Fibroblast of lung (primary cell): ENCODE results near the gene IL10RB. TPM values are rescaled to one million over a fixed set of nuclear protein-coding genes. Genes with fewer than 3 reads are reported as not detected.

Experiments
- DNase-seq, 2 donors: peaks; one replicate each; pipeline versions ENCODE4 v3.0.0 to v3.0.0-alpha.2; 2010; ENCODE audit warnings: low read depth in 2 of 2
- H2AFZ ChIP-seq: 2 replicates; pipeline ENCODE4 v1.5.1; 2012; ENCODE audit warnings: low read length, control low read depth, inconsistent platforms
- H3K27ac ChIP-seq: 2 replicates; pipeline ENCODE4 v1.5.1; 2011; ENCODE audit warnings: low read length, control low read depth; ENCODE audit not compliant: insufficient read depth
- H3K27me3 ChIP-seq: 2 replicates; pipeline ENCODE4 v1.5.1; 2011; ENCODE audit warnings: mild to moderate bottlenecking, low read length; ENCODE audit not compliant: control insufficient read depth, insufficient read depth
- H3K36me3 ChIP-seq: 2 replicates; pipeline ENCODE4 v1.5.1; 2011; ENCODE audit warnings: low read length; ENCODE audit not compliant: control insufficient read depth, insufficient read depth
- H3K4me1 ChIP-seq: 2 replicates; pipeline ENCODE4 v1.5.1; 2011; ENCODE audit warnings: low read length; ENCODE audit not compliant: control insufficient read depth, insufficient read depth; ENCODE audit errors: extremely low read depth
- H3K4me2 ChIP-seq: 2 replicates; pipeline ENCODE4 v1.5.1; 2011; ENCODE audit warnings: low read length, control low read depth; ENCODE audit not compliant: insufficient read depth; ENCODE audit errors: extremely low read depth
- H3K4me3 ChIP-seq, 4 experiments: fragments of 200-600 bp in 1 of 4; sonication (generic) in 1 of 4; replicated peaks in 1 of 4; 2 replicates each; pipeline ENCODE4 v1.5.1; 2011 to 2016; ENCODE audit warnings: low read length in 4 of 4, low read depth in 3 of 4, mild to moderate bottlenecking in 3 of 4, control low read depth in 2 of 4, inconsistent platforms in 1 of 4, mixed read lengths in 1 of 4; ENCODE audit not compliant: insufficient read depth in 1 of 4; ENCODE audit errors: control extremely low read depth in 1 of 4
- H3K79me2 ChIP-seq: 2 replicates; pipeline ENCODE4 v1.5.1; 2012; ENCODE audit warnings: mild to moderate bottlenecking, low read length, inconsistent platforms; ENCODE audit not compliant: control insufficient read depth, insufficient read depth
- H3K9ac ChIP-seq: 2 replicates; pipeline ENCODE4 v1.5.1; 2011; ENCODE audit warnings: mild to moderate bottlenecking, low read length, control low read depth; ENCODE audit not compliant: insufficient read depth
- H3K9me3 ChIP-seq: 2 replicates; pipeline ENCODE4 v1.5.1; 2012; ENCODE audit warnings: low read depth, low read length; ENCODE audit not compliant: control insufficient read depth, insufficient read depth
- H4K20me1 ChIP-seq: 2 replicates; pipeline ENCODE4 v1.5.1; 2011; ENCODE audit warnings: low read length; ENCODE audit not compliant: control insufficient read depth, insufficient read depth; ENCODE audit errors: extremely low read depth
- EZH2 ChIP-seq: IDR thresholded peaks from 2 replicates; pipeline ENCODE4 v1.5.1; 2012; ENCODE audit warnings: low read length, control low read depth, mild to moderate bottlenecking; ENCODE audit errors: missing control alignments
- polyA plus RNA-seq, 2 donors: library from polyadenylated mRNA; depleted of rRNA in 1 of 2; stranded (reverse) in 1 of 2; unstranded in 1 of 2; fragments of >200 nt; gene quantifications; 2 replicates each; pipeline ENCODE4 v1.2.1, GENCODE V29; 2011 to 2012; ENCODE audit warnings: missing spikeins in 1 of 2
- total RNA-seq: library from RNA; depleted of rRNA; stranded (reverse); fragments of >200 nt; gene quantifications from 2 replicates; pipeline ENCODE4 v1.2.1, GENCODE V29; 2014
- TF ChIP-seq, protein P1 (sequence below), 2 donors: IDR thresholded peaks in 1 of 2; conservative IDR thresholded peaks in 1 of 2; 1 replicate in 1 of 2; 2 replicates in 1 of 2; pipeline ENCODE4 v1.5.1; 2011 to 2012; ENCODE audit warnings: low read length in 2 of 2, control low read depth in 1 of 2, inconsistent platforms in 1 of 2, low read depth in 1 of 2, mild to moderate bottlenecking in 1 of 2

Gene IL10RB
- total and polyA plus RNA-seq, 2 donors (not counting 1 experiment from before 2014, with no cell fraction given) = 56.2 to 64.1 TPM

DNA sequence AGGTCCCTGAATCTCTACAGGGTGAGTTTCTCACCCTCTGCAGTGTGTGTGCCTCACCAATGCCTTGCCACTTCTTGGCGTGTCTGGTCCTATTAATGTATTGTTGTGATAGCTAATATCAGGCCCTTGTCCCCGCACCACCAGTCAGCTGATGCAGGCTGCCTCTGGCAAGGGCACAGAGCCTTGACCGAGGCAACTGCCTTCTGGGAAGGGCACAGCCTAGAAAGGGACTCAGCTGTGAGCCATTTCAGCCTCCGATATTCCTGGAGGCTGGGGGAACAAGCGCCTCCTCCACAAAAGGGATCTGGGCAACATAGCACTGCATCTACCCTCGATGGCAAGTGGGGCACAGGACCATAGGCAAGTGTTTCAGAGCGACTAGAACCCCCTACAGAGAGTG, 27.0 kb downstream of the IL10RB start:
- H3K9me3 ChIP-seq = no peaks in the 10 kb centered on the region
- H3K36me3 ChIP-seq = peaks cover 3% of the 10 kb centered on the region
- no peak for TF ChIP-seq EZH2
- TF ChIP-seq, protein P1, sequence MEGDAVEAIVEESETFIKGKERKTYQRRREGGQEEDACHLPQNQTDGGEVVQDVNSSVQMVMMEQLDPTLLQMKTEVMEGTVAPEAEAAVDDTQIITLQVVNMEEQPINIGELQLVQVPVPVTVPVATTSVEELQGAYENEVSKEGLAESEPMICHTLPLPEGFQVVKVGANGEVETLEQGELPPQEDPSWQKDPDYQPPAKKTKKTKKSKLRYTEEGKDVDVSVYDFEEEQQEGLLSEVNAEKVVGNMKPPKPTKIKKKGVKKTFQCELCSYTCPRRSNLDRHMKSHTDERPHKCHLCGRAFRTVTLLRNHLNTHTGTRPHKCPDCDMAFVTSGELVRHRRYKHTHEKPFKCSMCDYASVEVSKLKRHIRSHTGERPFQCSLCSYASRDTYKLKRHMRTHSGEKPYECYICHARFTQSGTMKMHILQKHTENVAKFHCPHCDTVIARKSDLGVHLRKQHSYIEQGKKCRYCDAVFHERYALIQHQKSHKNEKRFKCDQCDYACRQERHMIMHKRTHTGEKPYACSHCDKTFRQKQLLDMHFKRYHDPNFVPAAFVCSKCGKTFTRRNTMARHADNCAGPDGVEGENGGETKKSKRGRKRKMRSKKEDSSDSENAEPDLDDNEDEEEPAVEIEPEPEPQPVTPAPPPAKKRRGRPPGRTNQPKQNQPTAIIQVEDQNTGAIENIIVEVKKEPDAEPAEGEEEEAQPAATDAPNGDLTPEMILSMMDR (conservative IDR thresholded peaks at IDR 0.05 in 1 of 2, IDR thresholded peaks at IDR 0.05 in 1 of 2; ENCODE audit: low read depth in 1 of 2, low read length in 2 of 2) = no peak
- no peaks in the 10 kb centered on the region for H3K27me3 ChIP-seq
- no peak overlapping the region for H3K4me3 ChIP-seq
- no peak overlapping the region for H3K9ac ChIP-seq
- no peak for DNase-seq
- no peaks in the 10 kb centered on the region for H3K79me2 ChIP-seq
- no peak overlapping the region for H3K4me2 ChIP-seq
- H3K27ac ChIP-seq = no peak overlapping the region
- H2AFZ ChIP-seq = no peak overlapping the region
- no peaks in the 10 kb centered on the region for H4K20me1 ChIP-seq
- H3K4me1 ChIP-seq = no peaks in the 10 kb centered on the region

DNA sequence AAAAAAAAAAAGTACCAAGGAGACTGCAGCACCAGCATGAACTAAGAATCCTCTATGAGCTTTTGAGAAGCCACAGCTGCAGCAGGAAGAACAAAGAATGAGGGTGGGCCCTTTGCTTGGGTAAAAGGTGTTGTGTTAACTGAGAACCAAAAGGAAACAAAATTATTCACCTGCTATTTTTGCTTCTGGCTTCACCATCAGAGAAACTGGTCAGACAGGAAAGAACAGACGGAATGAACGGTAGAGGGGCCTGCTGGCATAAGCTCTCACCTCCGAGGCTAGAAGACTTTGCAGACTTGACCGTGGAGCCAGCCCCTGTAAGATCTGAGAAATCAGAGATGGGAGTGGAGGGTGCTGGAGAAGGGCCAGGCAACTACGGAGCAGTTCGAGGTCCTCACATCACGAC, 27.6 kb downstream of the IL10RB start:
- Histone ChIP-seq H3K27me3 (no peaks in the 10 kb centered on the region), H3K9me3 (no peaks in the 10 kb centered on the region), H3K79me2 (no peaks in the 10 kb centered on the region), H3K4me2 (no peak overlapping the region), H3K4me1 (no peaks in the 10 kb centered on the region), H3K27ac (no peak overlapping the region), H2AFZ (no peak overlapping the region), H3K4me3 (no peak overlapping the region), H4K20me1 (no peaks in the 10 kb centered on the region), H3K36me3 (peaks cover 3% of the 10 kb centered on the region), H3K9ac (no peak overlapping the region)
- no peak for TF ChIP-seq EZH2
- TF ChIP-seq, protein P1 (conservative IDR thresholded peaks at IDR 0.05 in 1 of 2, IDR thresholded peaks at IDR 0.05 in 1 of 2; ENCODE audit: low read depth in 1 of 2, low read length in 2 of 2) = no peak
- DNase-seq = no peak

DNA sequence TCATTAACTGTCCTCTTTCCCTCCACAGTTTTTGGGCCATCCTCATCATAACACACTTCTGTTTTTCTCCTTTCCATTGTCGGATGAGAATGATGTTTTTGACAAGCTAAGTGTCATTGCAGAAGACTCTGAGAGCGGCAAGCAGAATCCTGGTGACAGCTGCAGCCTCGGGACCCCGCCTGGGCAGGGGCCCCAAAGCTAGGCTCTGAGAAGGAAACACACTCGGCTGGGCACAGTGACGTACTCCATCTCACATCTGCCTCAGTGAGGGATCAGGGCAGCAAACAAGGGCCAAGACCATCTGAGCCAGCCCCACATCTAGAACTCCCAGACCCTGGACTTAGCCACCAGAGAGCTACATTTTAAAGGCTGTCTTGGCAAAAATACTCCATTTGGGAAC, 30.0 kb downstream of the IL10RB start:
- Histone ChIP-seq H3K9ac (no peak overlapping the region), H3K9me3 (no peaks in the 10 kb centered on the region), H3K4me2 (no peak overlapping the region), H3K4me1 (no peaks in the 10 kb centered on the region), H2AFZ (no peak overlapping the region), H3K27ac (no peak overlapping the region), H4K20me1 (no peaks in the 10 kb centered on the region), H3K4me3 (no peak overlapping the region), H3K79me2 (no peaks in the 10 kb centered on the region), H3K27me3 (no peaks in the 10 kb centered on the region), H3K36me3 (peaks cover 3% of the 10 kb centered on the region)
- TF ChIP-seq EZH2 = no peak
- TF ChIP-seq, protein P1 (conservative IDR thresholded peaks at IDR 0.05 in 1 of 2, IDR thresholded peaks at IDR 0.05 in 1 of 2; ENCODE audit: low read depth in 1 of 2, low read length in 2 of 2) = no peak
- no peak for DNase-seq
